ENCODE results near the gene DDX25. TPM values are rescaled to one million over a fixed set of nuclear protein-coding genes. Genes with fewer than 3 reads are reported as not detected.
A peak's percentile ranks its signal among the peaks of the same experiment; 100 is the strongest.

The DDX25 gene
- total and polyA plus RNA-seq, 10 of the 15 experiments (the other 5 are each of a cell fraction or from before 2014, with no cell fraction given): 0.05 TPM; not detected in 9

GRCh38 chr11:125941619-125942611, 37.6 kb downstream of the DDX25 start:
- H4K20me1 ChIP-seq (ENCODE audit: control insufficient read depth, insufficient read depth): no peaks in the 10 kb centered on the region
- no peak for DNase-seq (ENCODE audit: low read depth, low spot score)
- peak overlapping the region; percentile 64 for H2AFZ ChIP-seq (ENCODE audit: control insufficient read depth, low read depth, low read length)
- peak overlapping the region; percentile 27; the same call in 1 of the 2 replicates for H3K4me2 ChIP-seq (ENCODE audit: control insufficient read depth, insufficient read depth)
- POLR2A ChIA-PET: interaction anchor here (0.9 kb wide), 1 partner anchor 197 kb away, joined by 3 read pairs; no protein-coding TSS in a partner anchor
- H3K36me3 ChIP-seq (ENCODE audit: control insufficient read depth in 2 of 2, insufficient read depth in 2 of 2, low read length in 1 of 2): no peaks in the 10 kb centered on the region
- no peaks in the 10 kb centered on the region for H3K79me2 ChIP-seq (ENCODE audit: control insufficient read depth, insufficient read depth, low read length)
- no TSS peak for BruUV-seq (replicated peaks)
- no peaks in the 10 kb centered on the region; a peak in 1 of 4 replicates for H3K27me3 ChIP-seq (replicated peaks in 1 of 2; ENCODE audit: control insufficient read depth in 2 of 2, insufficient read depth in 2 of 2, low read length in 1 of 2)
- WGBS (ENCODE audit: insufficient coverage, insufficient replicate concordance, low lambda C conversion rate, missing lambda C conversion rate): 25% methylated on average over 20 of the region's 20 CpGs
- RAD21 ChIA-PET (ENCODE audit: unreplicated experiment): interaction anchor here (1.0 to 2.9 kb wide), 11 partner anchors 38 to 256 kb away, joined by 3 to 11 read pairs (median 5); no protein-coding TSS in a partner anchor
- H3K9me3 ChIP-seq (replicated peaks; ENCODE audit: control insufficient read depth, insufficient read depth, low read length): no peaks in the 10 kb centered on the region
- TF ChIP-seq SMC3 (IDR thresholded peaks at IDR 0.05; ENCODE audit: borderline replicate concordance, low read length) (peak; percentile 79), NRF1 (conservative IDR thresholded peaks at IDR 0.05; ENCODE audit: low read depth, low read length) (no peak), YY1 (IDR thresholded peaks at IDR 0.05; ENCODE audit: low read depth, low read length) (peak; percentile 64; the same call in 1 of the 2 replicates), CTCF (IDR thresholded peaks at IDR 0.05 in 2 of 3, conservative IDR thresholded peaks at IDR 0.05 in 1 of 3; ENCODE audit: control insufficient read depth in 2 of 3, extremely low read depth in 1 of 3, insufficient read depth in 1 of 3, low read depth in 3 of 3, low read length in 3 of 3) (peak; percentile 73 to 87 (median 83)), USF2 (IDR thresholded peaks at IDR 0.05; ENCODE audit: borderline replicate concordance, low read depth, low read length) (no peak), ATF7 (IDR thresholded peaks at IDR 0.05; ENCODE audit: low read depth) (no peak), JUNB (IDR thresholded peaks at IDR 0.05) (no peak), RAD21 (IDR thresholded peaks at IDR 0.05; ENCODE audit: insufficient read depth, low read depth, low read length) (peak; percentile 67)
- CTCF ChIA-PET: interaction anchor here (0.7 to 12.1 kb wide), 25 partner anchors 10 to 539 kb away, joined by 3 to 220 read pairs (median 5); partner anchors contain the start of genes FAM118B and RPUSD4
- peak; percentile 96 for ATAC-seq
- no peak overlapping the region for H3K9ac ChIP-seq (ENCODE audit: control insufficient read depth, insufficient read depth, low read length)
- in situ Hi-C loops (cut with MboI): no loop called here
- H3K4me1 ChIP-seq (ENCODE audit: control insufficient read depth, insufficient read depth, low read length): no peaks in the 10 kb centered on the region
- SMC1A ChIA-PET (ENCODE audit: uncharacterized antibody, unreplicated experiment): interaction anchor here (1.0 to 6.2 kb wide), 14 partner anchors 14 to 256 kb away, joined by 3 to 45 read pairs (median 4); partner anchors contain the start of gene CDON
- no peak overlapping the region for H3K4me3 ChIP-seq
- intact Hi-C loops (cut with micrococcal nuclease; ENCODE audit: unreplicated experiment): loop anchor here (1.0 kb wide), 1 partner anchor 252 kb away; no protein-coding TSS in a partner anchor
- no peak overlapping the region for H3K27ac ChIP-seq (ENCODE audit: control insufficient read depth, insufficient read depth)
- peak; percentile 62 for FAIRE-seq

All from GM12878 (cell line).